ENCODE measurements around the gene SPATA2.

GRCh38 chr20:49936153-49937026, 21.1 kb upstream of the SPATA2 start, which contains the start of gene RNF114:
- TF ChIP-seq TAF7 (optimal IDR thresholded peaks at IDR 0.05; ENCODE audit: borderline replicate concordance, low read depth, low read length) (peak; percentile 49), ZNF274 (IDR thresholded peaks at IDR 0.05; ENCODE audit: borderline replicate concordance, extremely low read depth, low read length) (no peak), CTCF (IDR thresholded peaks at IDR 0.05; ENCODE audit: control extremely low read depth in 1 of 3, insufficient read depth in 1 of 3, low read depth in 1 of 3, low read length in 3 of 3) (no peak), GTF2F1 (IDR thresholded peaks at IDR 0.05; ENCODE audit: borderline replicate concordance, low read depth, low read length) (no peak), MAX (IDR thresholded peaks at IDR 0.05) (peak; percentile 41), PHF8 (conservative IDR thresholded peaks at IDR 0.05; ENCODE audit: low read depth, low read length) (peak; percentile 93), TAF1 (IDR thresholded peaks at IDR 0.05; ENCODE audit: low read depth, low read length) (peak; percentile 80), EZH2 (IDR thresholded peaks at IDR 0.05; ENCODE audit: low read depth, low read length, severe bottlenecking) (no peak), YY1 (IDR thresholded peaks at IDR 0.05; ENCODE audit: low read depth, low read length) (peak; percentile 93), CEBPB (IDR thresholded peaks at IDR 0.05; ENCODE audit: low read depth, low read length) (peak; percentile 67), SP2 (IDR thresholded peaks at IDR 0.05; ENCODE audit: low read length) (no peak)

Data from H1 (cell line).